ENCODE measurements around the gene SLC2A4RG. TPM values are rescaled to one million over a fixed set of nuclear protein-coding genes. Genes with fewer than 3 reads are reported as not detected.

Gene SLC2A4RG
- total and polyA plus RNA-seq, 9 donors, result 58.2 to 160 (median 133) TPM

- Histone ChIP-seq H3K4me1 (ENCODE audit: control insufficient read depth, insufficient read depth, low read length) (peaks cover 31% of the 10 kb centered on the region), H3K36me3 (ENCODE audit: control insufficient read depth, insufficient read depth, low read length) (peaks cover 42% of the 10 kb centered on the region), H3K4me3 (ENCODE audit: low read length) (no peak overlapping the region), H3K9me3 (replicated peaks; ENCODE audit: control insufficient read depth, low read depth, low read length) (no peaks in the 10 kb centered on the region), H3K27ac (ENCODE audit: low read length) (no peak overlapping the region), H3K27me3 (ENCODE audit: control insufficient read depth, insufficient read depth, low read length) (peaks cover 2% of the 10 kb centered on the region)
- WGBS (ENCODE audit: insufficient coverage), result 84% methylated on average over 33 of the region's 37 CpGs
- no peak for DNase-seq
These were observed 2.9 kb downstream of the SLC2A4RG start for GRCh38 chr20:63742381-63743024.

- no peaks in the 10 kb centered on the region for H3K9me3 ChIP-seq (replicated peaks; ENCODE audit: control insufficient read depth, low read depth, low read length)
- H3K27ac ChIP-seq (ENCODE audit: low read length), result no peak overlapping the region
- no peak for DNase-seq
- H3K4me1 ChIP-seq (ENCODE audit: control insufficient read depth, insufficient read depth, low read length), result peaks cover 23% of the 10 kb centered on the region
- H3K4me3 ChIP-seq (ENCODE audit: low read length), result no peak overlapping the region
- 81% methylated on average over 10 of the region's 31 CpGs for WGBS (ENCODE audit: insufficient coverage)
- peaks cover 50% of the 10 kb centered on the region for H3K36me3 ChIP-seq (ENCODE audit: control insufficient read depth, insufficient read depth, low read length)
- peaks cover 2% of the 10 kb centered on the region for H3K27me3 ChIP-seq (ENCODE audit: control insufficient read depth, insufficient read depth, low read length)
These were observed 3.8 kb downstream of the SLC2A4RG start for GRCh38 chr20:63743210-63743970.

GRCh38 chr20:63744158-63744557 lies 4.6 kb downstream of the SLC2A4RG start:
- no peak for DNase-seq
- WGBS (ENCODE audit: insufficient coverage), result 30% methylated on average over 2 of the region's 4 CpGs
- peaks cover 50% of the 10 kb centered on the region for H3K36me3 ChIP-seq (ENCODE audit: control insufficient read depth, insufficient read depth, low read length)
- H3K9me3 ChIP-seq (replicated peaks; ENCODE audit: control insufficient read depth, low read depth, low read length), result no peaks in the 10 kb centered on the region
- H3K4me3 ChIP-seq (ENCODE audit: low read length), result no peak overlapping the region
- peaks cover 16% of the 10 kb centered on the region for H3K4me1 ChIP-seq (ENCODE audit: control insufficient read depth, insufficient read depth, low read length)
- no peak overlapping the region for H3K27ac ChIP-seq (ENCODE audit: low read length)
- no peaks in the 10 kb centered on the region for H3K27me3 ChIP-seq (ENCODE audit: control insufficient read depth, insufficient read depth, low read length)

DNA sequence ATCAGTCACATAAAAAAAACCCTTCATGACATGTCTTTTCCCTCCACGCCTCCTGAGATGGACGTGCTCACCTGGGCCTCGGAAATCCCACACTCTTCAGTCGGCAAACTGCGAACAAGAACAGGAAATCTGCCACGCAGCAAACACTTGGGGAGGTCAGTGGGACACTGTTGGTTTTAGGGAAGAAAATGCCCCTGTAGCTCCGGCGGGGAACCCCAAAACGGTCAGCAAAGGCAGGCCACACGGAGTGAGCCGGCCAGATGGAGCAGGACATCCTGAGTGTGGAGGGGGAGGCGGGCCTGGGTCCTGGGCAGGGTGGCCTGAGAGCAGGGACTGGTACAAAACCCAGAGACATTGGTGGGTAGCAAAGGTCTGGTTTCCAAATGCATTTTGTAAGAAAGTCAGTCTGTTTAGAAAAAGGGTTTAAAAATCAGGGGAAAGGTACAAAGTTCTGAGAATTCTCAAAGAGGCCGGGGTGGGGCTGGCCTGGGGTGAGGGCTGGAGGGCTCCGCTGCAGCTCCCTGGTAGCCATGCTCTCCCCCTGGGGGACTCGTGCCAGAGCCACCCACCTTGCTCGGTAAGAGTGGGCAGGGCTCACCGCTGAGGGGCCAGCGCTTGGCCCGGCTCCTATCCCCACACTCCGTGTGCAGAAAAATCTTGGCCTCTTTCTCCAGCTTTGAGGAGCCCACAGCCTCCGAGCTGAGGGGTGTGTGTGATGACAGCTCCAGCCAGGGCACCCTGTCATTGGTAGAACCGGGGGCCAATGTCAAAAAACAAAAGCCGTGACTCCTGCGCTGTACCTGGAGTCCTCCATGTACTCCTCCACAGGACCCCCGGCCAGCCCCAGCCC lies 5.2 kb downstream of the SLC2A4RG start:
- Histone ChIP-seq H3K27ac (ENCODE audit: low read length) (no peak overlapping the region), H3K4me3 (ENCODE audit: low read length) (no peak overlapping the region), H3K36me3 (ENCODE audit: control insufficient read depth, insufficient read depth, low read length) (peaks cover 54% of the 10 kb centered on the region), H3K4me1 (ENCODE audit: control insufficient read depth, insufficient read depth, low read length) (peaks cover 14% of the 10 kb centered on the region), H3K9me3 (replicated peaks; ENCODE audit: control insufficient read depth, low read depth, low read length) (no peaks in the 10 kb centered on the region), H3K27me3 (ENCODE audit: control insufficient read depth, insufficient read depth, low read length) (no peaks in the 10 kb centered on the region)
- no peak for DNase-seq
- WGBS (ENCODE audit: insufficient coverage), result 71% methylated on average over 12 of the region's 25 CpGs

DNA sequence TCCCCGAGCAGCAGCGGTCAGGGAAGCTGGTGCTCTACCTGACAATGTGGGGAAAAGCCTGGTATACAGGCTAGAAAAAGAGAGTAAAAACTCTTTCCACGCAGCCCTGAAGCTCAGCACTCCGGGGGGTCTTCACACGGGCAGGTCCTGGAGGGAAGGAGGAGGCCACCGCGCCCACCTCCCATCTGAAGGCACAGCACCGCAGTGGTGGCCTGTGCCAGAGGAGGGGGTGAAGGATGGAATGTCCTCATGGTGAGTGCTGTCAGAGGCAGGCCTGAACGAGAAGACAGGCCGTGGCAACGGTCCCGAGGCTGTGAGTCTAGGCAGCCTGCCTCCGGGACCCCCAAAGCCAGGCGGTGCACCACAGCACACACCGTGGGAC lies 5.8 kb downstream of the SLC2A4RG start:
- WGBS (ENCODE audit: insufficient coverage), result 61% methylated on average over 9 of the region's 15 CpGs
- Histone ChIP-seq H3K9me3 (replicated peaks; ENCODE audit: control insufficient read depth, low read depth, low read length) (no peaks in the 10 kb centered on the region), H3K27me3 (ENCODE audit: control insufficient read depth, insufficient read depth, low read length) (no peaks in the 10 kb centered on the region), H3K36me3 (ENCODE audit: control insufficient read depth, insufficient read depth, low read length) (peaks cover 60% of the 10 kb centered on the region), H3K4me3 (ENCODE audit: low read length) (no peak overlapping the region), H3K4me1 (ENCODE audit: control insufficient read depth, insufficient read depth, low read length) (peaks cover 14% of the 10 kb centered on the region), H3K27ac (ENCODE audit: low read length) (no peak overlapping the region)
- DNase-seq, result no peak

- peaks cover 68% of the 10 kb centered on the region for H3K36me3 ChIP-seq (ENCODE audit: control insufficient read depth, insufficient read depth, low read length)
- no peak for DNase-seq
- 72% methylated on average over 22 of the region's 26 CpGs for WGBS (ENCODE audit: insufficient coverage)
- no peaks in the 10 kb centered on the region for H3K27me3 ChIP-seq (ENCODE audit: control insufficient read depth, insufficient read depth, low read length)
- H3K4me3 ChIP-seq (ENCODE audit: low read length), result no peak overlapping the region
- H3K27ac ChIP-seq (ENCODE audit: low read length), result no peak overlapping the region
- peaks cover 11% of the 10 kb centered on the region for H3K4me1 ChIP-seq (ENCODE audit: control insufficient read depth, insufficient read depth, low read length)
- H3K9me3 ChIP-seq (replicated peaks; ENCODE audit: control insufficient read depth, low read depth, low read length), result no peaks in the 10 kb centered on the region
These were observed 6.6 kb downstream of the SLC2A4RG start for GRCh38 chr20:63745961-63746731.

- WGBS (ENCODE audit: insufficient coverage), result 89% methylated on average over 36 of the region's 47 CpGs
- no peak for DNase-seq
- Histone ChIP-seq H3K4me1 (ENCODE audit: control insufficient read depth, insufficient read depth, low read length) (peaks cover 4% of the 10 kb centered on the region), H3K4me3 (ENCODE audit: low read length) (no peak overlapping the region), H3K27ac (ENCODE audit: low read length) (no peak overlapping the region), H3K36me3 (ENCODE audit: control insufficient read depth, insufficient read depth, low read length) (peaks cover 63% of the 10 kb centered on the region), H3K9me3 (replicated peaks; ENCODE audit: control insufficient read depth, low read depth, low read length) (no peaks in the 10 kb centered on the region), H3K27me3 (ENCODE audit: control insufficient read depth, insufficient read depth, low read length) (no peaks in the 10 kb centered on the region)
These were observed 7.3 kb downstream of the SLC2A4RG start for GRCh38 chr20:63746751-63747315.

DNA sequence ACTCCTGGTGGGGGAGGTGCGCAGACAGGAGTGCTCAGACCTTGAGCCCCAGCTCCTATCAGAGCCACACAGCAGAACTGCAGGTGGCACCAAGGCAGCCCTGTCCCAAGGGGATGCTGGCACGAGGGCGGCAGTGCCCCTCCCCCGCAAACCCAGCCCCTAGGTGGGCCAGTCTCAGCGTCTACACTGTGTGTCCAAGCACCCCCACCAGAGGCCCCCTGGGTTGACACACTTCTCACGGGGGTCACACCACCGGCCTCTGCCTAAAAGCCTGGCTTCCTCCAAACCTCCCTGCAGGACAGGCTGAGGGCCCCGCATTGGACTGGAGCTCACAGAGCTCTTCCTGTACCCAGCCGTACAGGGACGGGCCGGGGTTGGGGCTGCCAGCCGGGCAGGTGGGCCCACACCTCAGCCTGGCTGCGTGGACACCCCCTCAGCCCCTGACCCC lies 8.1 kb downstream of the SLC2A4RG start:
- Histone ChIP-seq H3K27me3 (ENCODE audit: control insufficient read depth, insufficient read depth, low read length) (no peaks in the 10 kb centered on the region), H3K36me3 (ENCODE audit: control insufficient read depth, insufficient read depth, low read length) (peaks cover 55% of the 10 kb centered on the region), H3K4me3 (ENCODE audit: low read length) (no peak overlapping the region), H3K27ac (ENCODE audit: low read length) (no peak overlapping the region), H3K4me1 (ENCODE audit: control insufficient read depth, insufficient read depth, low read length) (no peaks in the 10 kb centered on the region), H3K9me3 (replicated peaks; ENCODE audit: control insufficient read depth, low read depth, low read length) (no peaks in the 10 kb centered on the region)
- DNase-seq, result no peak
- 70% methylated on average over 12 of the region's 13 CpGs for WGBS (ENCODE audit: insufficient coverage)

- WGBS (ENCODE audit: insufficient coverage), result 73% methylated on average over 14 of the region's 20 CpGs
- Histone ChIP-seq H3K27ac (ENCODE audit: low read length) (no peak overlapping the region), H3K9me3 (replicated peaks; ENCODE audit: control insufficient read depth, low read depth, low read length) (no peaks in the 10 kb centered on the region), H3K36me3 (ENCODE audit: control insufficient read depth, insufficient read depth, low read length) (peaks cover 54% of the 10 kb centered on the region), H3K4me1 (ENCODE audit: control insufficient read depth, insufficient read depth, low read length) (no peaks in the 10 kb centered on the region), H3K4me3 (ENCODE audit: low read length) (no peak overlapping the region), H3K27me3 (ENCODE audit: control insufficient read depth, insufficient read depth, low read length) (no peaks in the 10 kb centered on the region)
- no peak for DNase-seq
These were observed 8.7 kb downstream of the SLC2A4RG start for GRCh38 chr20:63748070-63748933.
